Measurements from ENCODE around the gene SYNPO2. TPM values are rescaled to one million over a fixed set of nuclear protein-coding genes. Genes with fewer than 3 reads are reported as not detected.

The SYNPO2 gene
- polyA plus RNA-seq, 1 donor (not counting 4 experiments of a cell fraction or from before 2014, with no cell fraction given) = 0.34 TPM

DNA sequence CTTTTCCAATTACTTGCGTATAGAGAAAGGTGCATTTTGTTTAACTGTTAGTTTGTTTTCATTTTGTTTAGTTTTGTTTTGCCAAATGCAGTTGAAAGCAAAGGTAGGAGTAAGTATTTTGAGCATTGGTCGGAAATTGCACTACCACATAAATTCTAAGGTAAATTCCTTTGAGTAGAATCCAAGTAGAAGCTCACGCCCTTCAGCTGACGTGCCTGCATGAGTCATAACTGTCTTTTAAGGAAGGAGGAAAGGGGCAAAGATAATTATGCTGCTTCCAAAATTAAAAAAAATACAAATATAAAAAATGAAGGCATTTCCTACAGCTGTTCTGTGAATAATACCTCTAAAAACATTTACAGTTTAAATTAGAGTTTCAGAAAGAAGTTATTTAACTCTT is 136.8 kb downstream of the SYNPO2 start:
- H3K9ac ChIP-seq (ENCODE audit: control insufficient read depth, extremely low read depth, insufficient read depth, low read length) = peak overlapping the region; percentile 74

DNA sequence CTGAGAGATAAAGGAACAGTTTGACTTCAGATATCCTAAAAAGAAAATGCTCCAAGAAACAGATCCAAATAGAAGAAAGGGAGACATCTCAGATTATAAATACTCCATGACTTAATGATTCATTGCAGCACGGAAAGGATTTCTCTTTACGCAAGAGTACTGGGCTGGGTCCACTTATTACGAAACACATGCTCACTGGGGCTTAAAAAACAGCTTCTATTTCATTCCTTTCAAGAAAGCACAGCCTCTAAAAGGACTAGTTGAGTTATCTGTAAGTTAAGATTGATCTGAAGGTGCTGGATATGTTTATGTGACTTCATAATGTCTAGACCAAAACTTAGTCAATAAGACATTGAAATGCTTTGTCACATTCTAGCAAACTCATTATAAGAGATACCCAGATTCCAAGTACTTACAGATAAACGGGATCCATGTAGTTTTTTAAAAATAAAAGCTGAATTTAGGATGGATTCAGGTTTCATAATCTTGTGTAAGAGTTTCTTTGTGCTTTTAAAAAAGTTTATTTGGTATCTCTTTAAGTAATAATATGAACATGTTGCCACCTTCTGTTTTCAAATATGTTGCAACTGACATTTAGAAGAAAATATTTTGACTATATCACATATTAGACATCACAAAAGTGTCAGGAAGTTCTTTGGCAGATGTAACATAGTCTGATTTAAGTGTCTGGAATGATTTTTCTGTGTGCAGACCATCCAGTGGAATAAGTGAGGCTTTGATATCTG is 137.4 kb downstream of the SYNPO2 start:
- DNase-seq (ENCODE audit: low read depth, low spot score) (no peak), FAIRE-seq (peak; percentile 76)
- H3K4me2 ChIP-seq (ENCODE audit: control insufficient read depth, extremely low read depth, insufficient read depth, low read depth, low read length) = peak overlapping the region; percentile 91
- dilution Hi-C loops (cut with MboI; ENCODE audit: extremely low pct_ligation_motif_present, low sequenced_read_pairs) = no loop called here
- H3K4me1 ChIP-seq (ENCODE audit: control insufficient read depth, extremely low read depth, insufficient read depth, low read length) = peaks cover 18% of the 10 kb centered on the region
- no peaks in the 10 kb centered on the region for H3K9me3 ChIP-seq (ENCODE audit: control insufficient read depth, low read depth, low read length)
- no peaks in the 10 kb centered on the region for H4K20me1 ChIP-seq (ENCODE audit: control insufficient read depth, extremely low read depth, insufficient read depth, low read length)
- no peaks in the 10 kb centered on the region for H3K9me1 ChIP-seq (ENCODE audit: control insufficient read depth, extremely low read depth, insufficient read depth, low read length)
- peak overlapping the region; percentile 74 for H3K9ac ChIP-seq (ENCODE audit: control insufficient read depth, extremely low read depth, insufficient read depth, low read length)
- peak overlapping the region; percentile 96 for H3K27ac ChIP-seq (ENCODE audit: control insufficient read depth, insufficient read depth, low read length)
- H2AFZ ChIP-seq (ENCODE audit: control insufficient read depth, low read length) = peak overlapping the region; percentile 87
- no peaks in the 10 kb centered on the region for H3K36me3 ChIP-seq (ENCODE audit: control insufficient read depth in 2 of 2, extremely low read depth in 1 of 2, insufficient read depth in 2 of 2, low read length in 2 of 2)
- no peaks in the 10 kb centered on the region for H3K79me2 ChIP-seq (ENCODE audit: control insufficient read depth, insufficient read depth, low read length)
- TF ChIP-seq, protein P1, sequence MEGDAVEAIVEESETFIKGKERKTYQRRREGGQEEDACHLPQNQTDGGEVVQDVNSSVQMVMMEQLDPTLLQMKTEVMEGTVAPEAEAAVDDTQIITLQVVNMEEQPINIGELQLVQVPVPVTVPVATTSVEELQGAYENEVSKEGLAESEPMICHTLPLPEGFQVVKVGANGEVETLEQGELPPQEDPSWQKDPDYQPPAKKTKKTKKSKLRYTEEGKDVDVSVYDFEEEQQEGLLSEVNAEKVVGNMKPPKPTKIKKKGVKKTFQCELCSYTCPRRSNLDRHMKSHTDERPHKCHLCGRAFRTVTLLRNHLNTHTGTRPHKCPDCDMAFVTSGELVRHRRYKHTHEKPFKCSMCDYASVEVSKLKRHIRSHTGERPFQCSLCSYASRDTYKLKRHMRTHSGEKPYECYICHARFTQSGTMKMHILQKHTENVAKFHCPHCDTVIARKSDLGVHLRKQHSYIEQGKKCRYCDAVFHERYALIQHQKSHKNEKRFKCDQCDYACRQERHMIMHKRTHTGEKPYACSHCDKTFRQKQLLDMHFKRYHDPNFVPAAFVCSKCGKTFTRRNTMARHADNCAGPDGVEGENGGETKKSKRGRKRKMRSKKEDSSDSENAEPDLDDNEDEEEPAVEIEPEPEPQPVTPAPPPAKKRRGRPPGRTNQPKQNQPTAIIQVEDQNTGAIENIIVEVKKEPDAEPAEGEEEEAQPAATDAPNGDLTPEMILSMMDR (optimal IDR thresholded peaks at IDR 0.05 in 1 of 3, IDR thresholded peaks at IDR 0.05 in 1 of 3, conservative IDR thresholded peaks at IDR 0.05 in 1 of 3; ENCODE audit: extremely low read depth in 1 of 3, insufficient read depth in 2 of 3, low read length in 3 of 3) = no peak
- TF ChIP-seq EZH2 (IDR thresholded peaks at IDR 0.05; ENCODE audit: low read length) = no peak
- no peaks in the 10 kb centered on the region for H3K27me3 ChIP-seq (ENCODE audit: control insufficient read depth, extremely low read depth, insufficient read depth, low read length)
- H3K4me3 ChIP-seq (ENCODE audit: control insufficient read depth in 2 of 3, extremely low read depth in 1 of 3, insufficient read depth in 2 of 3, low read depth in 1 of 3, low read length in 3 of 3) = peak overlapping the region in 2 of 3 experiments; percentile 50 to 55

More for the DNA sequence above, 136.8 kb downstream of the SYNPO2 start:
- no peaks in the 10 kb centered on the region for H3K27me3 ChIP-seq (ENCODE audit: control insufficient read depth, extremely low read depth, insufficient read depth, low read length)
- FAIRE-seq (peak; percentile 90), DNase-seq (ENCODE audit: low read depth, low spot score) (no peak)
- H3K27ac ChIP-seq (ENCODE audit: control insufficient read depth, insufficient read depth, low read length) = peak overlapping the region; percentile 96
- H3K79me2 ChIP-seq (ENCODE audit: control insufficient read depth, insufficient read depth, low read length) = no peaks in the 10 kb centered on the region
- H3K36me3 ChIP-seq (ENCODE audit: control insufficient read depth in 2 of 2, extremely low read depth in 1 of 2, insufficient read depth in 2 of 2, low read length in 2 of 2) = no peaks in the 10 kb centered on the region
- peaks cover 18% of the 10 kb centered on the region for H3K4me1 ChIP-seq (ENCODE audit: control insufficient read depth, extremely low read depth, insufficient read depth, low read length)
- H3K9me3 ChIP-seq (ENCODE audit: control insufficient read depth, low read depth, low read length) = no peaks in the 10 kb centered on the region
- peak overlapping the region in 2 of 3 experiments; percentile 50 to 55 for H3K4me3 ChIP-seq (ENCODE audit: control insufficient read depth in 2 of 3, extremely low read depth in 1 of 3, insufficient read depth in 2 of 3, low read depth in 1 of 3, low read length in 3 of 3)
- dilution Hi-C loops (cut with MboI; ENCODE audit: extremely low pct_ligation_motif_present, low sequenced_read_pairs) = no loop called here
- H2AFZ ChIP-seq (ENCODE audit: control insufficient read depth, low read length) = peak overlapping the region; percentile 87
- H4K20me1 ChIP-seq (ENCODE audit: control insufficient read depth, extremely low read depth, insufficient read depth, low read length) = no peaks in the 10 kb centered on the region
- peak overlapping the region; percentile 91 for H3K4me2 ChIP-seq (ENCODE audit: control insufficient read depth, extremely low read depth, insufficient read depth, low read depth, low read length)
- TF ChIP-seq, protein P1 (optimal IDR thresholded peaks at IDR 0.05 in 1 of 3, IDR thresholded peaks at IDR 0.05 in 1 of 3, conservative IDR thresholded peaks at IDR 0.05 in 1 of 3; ENCODE audit: extremely low read depth in 1 of 3, insufficient read depth in 2 of 3, low read length in 3 of 3) = no peak
- TF ChIP-seq EZH2 (IDR thresholded peaks at IDR 0.05; ENCODE audit: low read length) = no peak
- no peaks in the 10 kb centered on the region for H3K9me1 ChIP-seq (ENCODE audit: control insufficient read depth, extremely low read depth, insufficient read depth, low read length)
